HepG2 (cell line): ENCODE results near the gene COL2A1. TPM values are rescaled to one million over a fixed set of nuclear protein-coding genes. Genes with fewer than 3 reads are reported as not detected.

Experiments used
- AHR ChIP-seq: IDR thresholded peaks from 2 replicates; pipeline ENCODE4 v1.6.1; 2018; ENCODE audit warnings: missing genetic modification reagents, missing compliant biosample characterization
- BHLHE40 ChIP-seq: IDR thresholded peaks from 2 replicates; pipeline ENCODE4 v1.6.1; 2011; ENCODE audit warnings: low read length, improper control_type of control experiment
- EEA1 ChIP-seq: sonication (generic); formaldehyde crosslinking; IDR thresholded peaks from 2 replicates; pipeline ENCODE4 v1.5.1; 2020; ENCODE audit warnings: mild to moderate bottlenecking, missing genetic modification reagents, borderline replicate concordance
- ERF ChIP-seq: IDR thresholded peaks from 2 replicates; pipeline ENCODE4 v1.6.1; 2018; ENCODE audit warnings: missing biosample characterization, missing genetic modification reagents
- FOSL2 ChIP-seq: sonication (generic); formaldehyde crosslinking; IDR thresholded peaks from 2 replicates; pipeline ENCODE4 v1.4.0; 2020; ENCODE audit warnings: missing genetic modification reagents
- HNF4A ChIP-seq: sonication (generic); formaldehyde crosslinking; IDR thresholded peaks from 2 replicates; pipeline ENCODE4 v1.4.0; 2020; ENCODE audit warnings: missing genetic modification reagents
- MED1 ChIP-seq: sonication (generic); formaldehyde crosslinking; IDR thresholded peaks from 2 replicates; pipeline ENCODE4 v1.4.0; 2020; ENCODE audit warnings: missing genetic modification reagents
- MEF2D ChIP-seq: sonication (generic); formaldehyde crosslinking; IDR thresholded peaks from 2 replicates; pipeline ENCODE4 v1.5.1; 2020; ENCODE audit warnings: mild to moderate bottlenecking, missing genetic modification reagents
- NFKB2 ChIP-seq: sonication (generic); formaldehyde crosslinking; IDR thresholded peaks from 2 replicates; pipeline ENCODE4 v1.4.0; 2020; ENCODE audit warnings: missing genetic modification reagents, borderline replicate concordance
- NR2F6 ChIP-seq, 2 experiments: IDR thresholded peaks; 2 replicates each; pipeline ENCODE4 v1.6.1; 2016; ENCODE audit warnings: antibody characterized with exemption in 1 of 2, mild to moderate bottlenecking in 1 of 2
- PAX8 ChIP-seq: sonication (generic); formaldehyde crosslinking; IDR thresholded peaks from 2 replicates; pipeline ENCODE4 v1.8.0; 2022; ENCODE audit warnings: mild to moderate bottlenecking, missing genetic modification reagents, borderline replicate concordance
- RARA ChIP-seq: IDR thresholded peaks from 2 replicates; pipeline ENCODE4 v1.6.1; 2016; ENCODE audit warnings: missing genetic modification reagents, missing compliant biosample characterization
- SALL1 ChIP-seq: sonication (generic); formaldehyde crosslinking; IDR thresholded peaks from 2 replicates; pipeline ENCODE4 v1.8.0; 2022; ENCODE audit warnings: mild to moderate bottlenecking, missing genetic modification reagents
- SAP130 ChIP-seq: IDR thresholded peaks from 2 replicates; pipeline ENCODE4 v1.6.1; 2016; ENCODE audit warnings: low read depth
- SKI ChIP-seq: fragments of 450-650 bp; IDR thresholded peaks from one replicate; pipeline ENCODE4 v1.6.1; 2018; ENCODE audit warnings: mild to moderate bottlenecking; ENCODE audit not compliant: partially characterized antibody
- SOX6 ChIP-seq, 2 experiments: fragments of 450-650 bp in 1 of 2; sonication (generic) in 1 of 2; formaldehyde crosslinking in 1 of 2; IDR thresholded peaks; 2 replicates each; pipeline versions ENCODE4 v1.4.0 to v1.6.1; 2017 to 2020; ENCODE audit warnings: antibody characterized with exemption in 1 of 2, mild to moderate bottlenecking in 1 of 2, missing genetic modification reagents in 1 of 2
- TBX2 ChIP-seq: sonication (generic); formaldehyde crosslinking; IDR thresholded peaks from 2 replicates; pipeline ENCODE4 v1.5.0; 2020; ENCODE audit warnings: missing genetic modification reagents, mild to moderate bottlenecking, borderline replicate concordance
- ZBTB7B ChIP-seq: sonication (generic); formaldehyde crosslinking; IDR thresholded peaks from 2 replicates; pipeline ENCODE4 v1.4.0; 2020; ENCODE audit warnings: missing genetic modification reagents
- ZNF292 ChIP-seq: sonication (generic); formaldehyde crosslinking; IDR thresholded peaks from 2 replicates; pipeline ENCODE4 v1.8.1; 2022; ENCODE audit warnings: mild to moderate bottlenecking, low read depth, missing genetic modification reagents, borderline replicate concordance
- ZNF460 ChIP-seq: sonication (generic); formaldehyde crosslinking; IDR thresholded peaks from 2 replicates; pipeline ENCODE4 v1.5.1; 2020; ENCODE audit warnings: missing genetic modification reagents, mild to moderate bottlenecking, borderline replicate concordance
- ZNF557 ChIP-seq: sonication (generic); formaldehyde crosslinking; IDR thresholded peaks from 2 replicates; pipeline ENCODE4 v1.4.0; 2020; ENCODE audit warnings: missing genetic modification reagents
- ZNF558 ChIP-seq: sonication (generic); formaldehyde crosslinking; IDR thresholded peaks from 2 replicates; pipeline ENCODE4 v1.9.0; 2022; ENCODE audit warnings: mild to moderate bottlenecking, missing genetic modification reagents, borderline replicate concordance
- ZNF777 ChIP-seq: sonication (generic); formaldehyde crosslinking; IDR thresholded peaks from 2 replicates; pipeline ENCODE4 v1.4.0; 2020; ENCODE audit warnings: missing genetic modification reagents
- ZZZ3 ChIP-seq: sonication (generic); formaldehyde crosslinking; IDR thresholded peaks from 2 replicates; pipeline ENCODE4 v1.4.0; 2020; ENCODE audit warnings: missing genetic modification reagents, mild to moderate bottlenecking, borderline replicate concordance
- polyA plus RNA-seq, 8 experiments: library from polyadenylated mRNA; depleted of rRNA in 3 of 8; stranded (reverse) in 7 of 8; unstranded in 1 of 8; fragments of >200 nt; fragmentation: Illumina TruSeq in 4 of 8; extraction: Trizol in 4 of 8; gene quantifications; 2 replicates each; pipeline versions ENCODE4 v1.2.1 to v1.2.3, GENCODE V29; 2011 to 2016; ENCODE audit warnings: low read depth in 4 of 8, missing spikeins in 1 of 8, mixed read lengths in 1 of 8; ENCODE audit not compliant: insufficient read depth in 1 of 8
- total RNA-seq, 5 experiments: library from RNA; depleted of rRNA; stranded (reverse); fragments of >200 nt; fragmentation: Illumina TruSeq; extraction: Trizol; gene quantifications; 2 replicates each; pipeline ENCODE4 v1.2.3, GENCODE V29; 2016; ENCODE audit warnings: low read depth in 1 of 5
- TF ChIP-seq, protein P1 (sequence below): sonication (generic); formaldehyde crosslinking; IDR thresholded peaks from 2 replicates; pipeline ENCODE4 v1.8.0; 2022; ENCODE audit warnings: low read depth, missing genetic modification reagents
- TF ChIP-seq, protein P2 (sequence below): IDR thresholded peaks from 2 replicates; pipeline ENCODE4 v1.6.1; 2016; ENCODE audit warnings: low read depth, borderline replicate concordance
- TF ChIP-seq, protein P3 (sequence below): sonication (generic); formaldehyde crosslinking; IDR thresholded peaks from 2 replicates; pipeline ENCODE4 v1.4.0; 2020; ENCODE audit warnings: mild to moderate bottlenecking, missing genetic modification reagents
- TF ChIP-seq, protein P4 (sequence below): sonication (generic); IDR thresholded peaks from 2 replicates; pipeline ENCODE4 v1.6.1; 2016; ENCODE audit warnings: low read depth, borderline replicate concordance

The COL2A1 gene
- total and polyA plus RNA-seq, 2 of the 13 experiments (the other 11 are each of a cell fraction or from before 2014, with no cell fraction given): 7.4 to 38.3 TPM

DNA sequence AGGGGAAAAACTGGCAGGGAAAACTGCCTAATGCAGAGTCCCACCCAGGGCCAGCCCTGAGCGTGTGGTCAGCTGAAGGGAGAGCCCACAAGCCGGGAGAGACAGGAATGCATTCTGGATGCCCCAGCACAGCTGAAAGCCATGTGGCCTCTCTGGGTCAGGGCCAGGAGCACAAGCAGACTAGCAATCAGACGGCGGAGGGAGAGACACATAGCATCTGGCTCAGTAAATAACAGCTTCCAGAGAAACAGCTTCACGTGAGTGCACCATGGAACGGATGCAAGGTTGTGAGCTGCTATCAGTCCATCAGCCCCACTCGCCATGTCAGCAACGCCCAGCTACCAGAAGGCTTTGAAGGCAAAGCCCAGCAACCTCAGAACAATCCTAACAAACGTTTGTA, 69.1 kb downstream of the COL2A1 start (continued):
- no peak for TF ChIP-seq TBX2 (CRISPR knock-in tag)
- no peak for TF ChIP-seq ZNF557 (CRISPR knock-in tag)
- no peak for TF ChIP-seq MEF2D
- TF ChIP-seq, protein P1, sequence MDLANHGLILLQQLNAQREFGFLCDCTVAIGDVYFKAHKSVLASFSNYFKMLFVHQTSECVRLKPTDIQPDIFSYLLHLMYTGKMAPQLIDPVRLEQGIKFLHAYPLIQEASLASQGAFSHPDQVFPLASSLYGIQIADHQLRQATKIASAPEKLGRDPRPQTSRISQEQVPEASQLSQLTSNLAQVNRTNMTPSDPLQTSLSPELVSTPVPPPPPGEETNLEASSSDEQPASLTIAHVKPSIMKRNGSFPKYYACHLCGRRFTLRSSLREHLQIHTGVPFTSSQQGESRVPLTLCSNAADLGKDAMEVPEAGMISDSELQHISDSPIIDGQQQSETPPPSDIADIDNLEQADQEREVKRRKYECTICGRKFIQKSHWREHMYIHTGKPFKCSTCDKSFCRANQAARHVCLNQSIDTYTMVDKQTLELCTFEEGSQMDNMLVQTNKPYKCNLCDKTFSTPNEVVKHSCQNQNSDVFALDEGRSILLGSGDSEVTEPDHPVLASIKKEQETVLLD (CRISPR knock-in tag): no peak
- TF ChIP-seq, protein P2, sequence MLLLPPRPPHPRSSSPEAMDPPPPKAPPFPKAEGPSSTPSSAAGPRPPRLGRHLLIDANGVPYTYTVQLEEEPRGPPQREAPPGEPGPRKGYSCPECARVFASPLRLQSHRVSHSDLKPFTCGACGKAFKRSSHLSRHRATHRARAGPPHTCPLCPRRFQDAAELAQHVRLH (CRISPR knock-in tag): no peak
- TF ChIP-seq ERF (CRISPR knock-in tag): peak; percentile 63; the same call in 1 of the 2 replicates
- no peak for TF ChIP-seq ZZZ3 (CRISPR knock-in tag)
- TF ChIP-seq RARA (CRISPR knock-in tag): peak; percentile 44; the same call in 1 of the 2 replicates
- TF ChIP-seq ZNF292 (CRISPR knock-in tag): 0 out of 2 replicates have a peak, but pooled peaks have one; percentile 28
- no peak for TF ChIP-seq NFKB2 (CRISPR knock-in tag)
- peak; percentile 14; the same call in 1 of the 2 replicates for TF ChIP-seq HNF4A (CRISPR knock-in tag)
- TF ChIP-seq, protein P3, sequence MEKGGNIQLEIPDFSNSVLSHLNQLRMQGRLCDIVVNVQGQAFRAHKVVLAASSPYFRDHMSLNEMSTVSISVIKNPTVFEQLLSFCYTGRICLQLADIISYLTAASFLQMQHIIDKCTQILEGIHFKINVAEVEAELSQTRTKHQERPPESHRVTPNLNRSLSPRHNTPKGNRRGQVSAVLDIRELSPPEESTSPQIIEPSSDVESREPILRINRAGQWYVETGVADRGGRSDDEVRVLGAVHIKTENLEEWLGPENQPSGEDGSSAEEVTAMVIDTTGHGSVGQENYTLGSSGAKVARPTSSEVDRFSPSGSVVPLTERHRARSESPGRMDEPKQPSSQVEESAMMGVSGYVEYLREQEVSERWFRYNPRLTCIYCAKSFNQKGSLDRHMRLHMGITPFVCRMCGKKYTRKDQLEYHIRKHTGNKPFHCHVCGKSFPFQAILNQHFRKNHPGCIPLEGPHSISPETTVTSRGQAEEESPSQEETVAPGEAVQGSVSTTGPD (CRISPR knock-in tag): no peak
- TF ChIP-seq PAX8 (CRISPR knock-in tag): no peak
- TF ChIP-seq SALL1: peak; percentile 45; the same call in 1 of the 2 replicates
- TF ChIP-seq SOX6 (IDR thresholded peaks at IDR 0.05): no peak
- peak; percentile 62 for TF ChIP-seq SOX6 (CRISPR knock-in tag; IDR thresholded peaks at IDR 0.05)
- no peak for TF ChIP-seq ZNF777 (CRISPR knock-in tag)
- TF ChIP-seq SKI: peak; percentile 14
- peak; percentile 55; the same call in 1 of the 2 replicates for TF ChIP-seq SAP130 (CRISPR knock-in tag)
- no peak for TF ChIP-seq EEA1 (CRISPR knock-in tag)
- TF ChIP-seq ZNF460 (CRISPR knock-in tag): no peak
- TF ChIP-seq ZNF558 (CRISPR knock-in tag): no peak
- TF ChIP-seq, protein P4, sequence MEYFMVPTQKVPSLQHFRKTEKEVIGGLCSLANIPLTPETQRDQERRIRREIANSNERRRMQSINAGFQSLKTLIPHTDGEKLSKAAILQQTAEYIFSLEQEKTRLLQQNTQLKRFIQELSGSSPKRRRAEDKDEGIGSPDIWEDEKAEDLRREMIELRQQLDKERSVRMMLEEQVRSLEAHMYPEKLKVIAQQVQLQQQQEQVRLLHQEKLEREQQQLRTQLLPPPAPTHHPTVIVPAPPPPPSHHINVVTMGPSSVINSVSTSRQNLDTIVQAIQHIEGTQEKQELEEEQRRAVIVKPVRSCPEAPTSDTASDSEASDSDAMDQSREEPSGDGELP: peak; percentile 80; the same call in 1 of the 2 replicates
- no peak for TF ChIP-seq NR2F6 (IDR thresholded peaks at IDR 0.05)
- 0 out of 2 replicates have a peak, but pooled peaks have one; percentile 10 for TF ChIP-seq NR2F6 (CRISPR knock-in tag; IDR thresholded peaks at IDR 0.05)
- TF ChIP-seq BHLHE40: peak; percentile 83
- TF ChIP-seq MED1 (CRISPR knock-in tag): peak; percentile 38; the same call in 1 of the 2 replicates
- TF ChIP-seq FOSL2 (CRISPR knock-in tag): no peak
- no peak for TF ChIP-seq ZBTB7B
- TF ChIP-seq AHR (CRISPR knock-in tag): no peak
